Effector memory CD8-positive, alpha-beta T cell (primary cell): ENCODE measurements around the gene HBA2.
"Not testable (repeated sequence)": the region's sequence is repeated elsewhere in the genome, so short reads cannot be mapped to it uniquely, and the experiment has no call there.

Experiments used
- ATAC-seq: fragments of 150-1000 bp; cut with Tn5 transposase; replicated peaks from 2 replicates; pipeline ENCODE4 v1.10.0; 2021; ENCODE audit warnings: mild to moderate bottlenecking, moderate library complexity
- DNase-seq, 3 experiments: peaks; one replicate each; pipeline ENCODE4 v3.0.0; 2021
- H3K27ac Mint-ChIP-seq, 2 donors: one replicate each; pipeline ENCODE4 v1.8.0; 2022; ENCODE audit warnings: mild to moderate bottlenecking in 2 of 2, mixed read lengths in 2 of 2, moderate library complexity in 2 of 2
- H3K27me3 Mint-ChIP-seq, 2 donors: one replicate each; pipeline ENCODE4 v1.8.0; 2022; ENCODE audit warnings: mixed read lengths in 2 of 2
- H3K36me3 Mint-ChIP-seq: one replicate; pipeline ENCODE4 v1.8.0; 2022; ENCODE audit warnings: mild to moderate bottlenecking, moderate library complexity, mixed read lengths; ENCODE audit not compliant: insufficient read depth
- H3K4me1 Mint-ChIP-seq, 2 donors: one replicate each; pipeline ENCODE4 v1.8.0; 2022; ENCODE audit warnings: low read depth in 2 of 2, mixed read lengths in 2 of 2
- H3K4me3 Mint-ChIP-seq, 2 donors: one replicate each; pipeline ENCODE4 v1.8.0; 2022; ENCODE audit warnings: mild to moderate bottlenecking in 2 of 2, mixed read lengths in 2 of 2, moderate library complexity in 2 of 2
- H3K9me3 Mint-ChIP-seq, 2 donors: one replicate each; pipeline ENCODE4 v1.8.0; 2022; ENCODE audit warnings: mixed read lengths in 2 of 2
- total RNA-seq, 9 experiments: gene quantifications; one replicate each; lab custom pipeline; 2026; lab: John Stamatoyannopoulos, UW

HBA2 gene
- total RNA-seq, result 0 to 3.4 (median 0) reads per million in 9 experiments

DNA sequence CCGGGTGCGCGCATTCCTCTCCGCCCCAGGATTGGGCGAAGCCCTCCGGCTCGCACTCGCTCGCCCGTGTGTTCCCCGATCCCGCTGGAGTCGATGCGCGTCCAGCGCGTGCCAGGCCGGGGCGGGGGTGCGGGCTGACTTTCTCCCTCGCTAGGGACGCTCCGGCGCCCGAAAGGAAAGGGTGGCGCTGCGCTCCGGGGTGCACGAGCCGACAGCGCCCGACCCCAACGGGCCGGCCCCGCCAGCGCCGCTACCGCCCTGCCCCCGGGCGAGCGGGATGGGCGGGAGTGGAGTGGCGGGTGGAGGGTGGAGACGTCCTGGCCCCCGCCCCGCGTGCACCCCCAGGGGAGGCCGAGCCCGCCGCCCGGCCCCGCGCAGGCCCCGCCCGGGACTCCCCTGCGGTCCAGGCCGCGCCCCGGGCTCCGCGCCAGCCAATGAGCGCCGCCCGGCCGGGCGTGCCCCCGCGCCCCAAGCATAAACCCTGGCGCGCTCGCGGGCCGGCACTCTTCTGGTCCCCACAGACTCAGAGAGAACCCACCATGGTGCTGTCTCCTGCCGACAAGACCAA is at the start of gene HBA2:
Gene HBA2 (plus strand): TSS at position 503 of the 568 bp plus-strand sequence. CDS start 37 bp downstream, at position 540.
- H3K36me3 Mint-ChIP-seq, H3K4me1 Mint-ChIP-seq, H3K9me3 Mint-ChIP-seq, DNase-seq, H3K27ac Mint-ChIP-seq: not testable (repeated sequence)
- ATAC-seq, result peak; percentile 53
- Mint-ChIP-seq H3K27me3 (peaks cover 60 to 81% of the 10 kb centered on the region in 2 donors), H3K4me3 (peak within 1 kb of the TSS; percentile 47 to 59)

DNA sequence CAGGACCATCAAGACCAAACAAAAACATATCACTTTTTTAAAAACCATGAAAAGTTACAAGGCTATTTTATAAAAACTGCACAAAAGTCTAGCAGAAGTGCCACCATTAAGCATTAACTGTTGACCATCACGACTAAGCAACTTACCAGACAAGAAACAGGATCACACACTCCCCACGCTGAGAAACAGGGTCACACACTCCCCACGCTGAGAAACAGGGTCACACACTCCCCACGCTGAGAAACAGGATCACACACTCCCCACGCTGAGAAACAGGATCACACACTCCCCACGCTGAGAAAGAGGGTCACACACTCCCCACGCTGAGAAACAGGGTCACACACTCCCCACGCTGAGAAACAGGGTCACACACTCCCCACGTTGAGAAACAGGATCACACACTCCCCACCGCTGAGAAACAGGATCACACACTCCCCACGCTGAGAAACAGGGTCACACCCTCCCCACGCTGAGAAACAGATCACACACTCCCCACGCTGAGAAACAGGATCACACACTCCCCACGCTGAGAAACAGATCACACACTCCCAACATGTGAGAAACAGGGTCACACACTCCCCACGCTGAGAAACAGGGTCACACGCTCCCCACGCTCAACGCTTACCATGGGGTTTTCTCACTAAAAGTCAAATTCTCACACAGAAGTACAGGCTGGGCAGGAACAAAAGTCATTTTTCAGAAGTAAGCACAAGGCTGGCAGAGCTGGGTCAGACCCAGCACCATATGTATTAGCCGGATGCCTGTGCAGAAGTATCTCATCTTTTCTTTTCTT is 48.9 kb upstream of the HBA2 start:
- peak; percentile 9 to 18 (median 15) for DNase-seq
- Mint-ChIP-seq H3K4me1 (peaks cover 22 to 23% of the 10 kb centered on the region in 2 donors), H3K4me3 (peak overlapping the region; percentile 59 to 67), H3K27ac (peak overlapping the region; percentile 93 to 94)
- not testable (repeated sequence) for H3K9me3 Mint-ChIP-seq, H3K27me3 Mint-ChIP-seq, H3K36me3 Mint-ChIP-seq
- peak; percentile 91 for ATAC-seq

DNA sequence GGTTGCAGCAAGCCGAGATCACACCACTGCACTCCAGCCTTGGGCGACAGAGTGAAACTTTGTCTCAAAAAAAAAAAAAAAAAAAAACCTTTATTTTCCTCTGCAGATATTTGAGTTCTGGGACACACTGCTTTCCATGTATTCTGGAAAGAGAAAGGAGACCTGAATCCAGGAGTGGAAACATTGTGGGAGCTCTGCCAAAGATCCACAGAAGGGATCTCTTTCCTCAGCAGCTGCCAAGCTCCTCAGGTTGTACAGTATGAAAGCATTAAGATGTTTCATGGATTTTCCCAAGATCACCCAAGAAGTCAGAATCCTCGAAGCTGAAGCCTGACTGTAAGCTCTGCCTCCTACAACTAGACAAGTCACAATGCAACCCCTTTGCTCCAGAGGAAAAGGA is 47.7 kb upstream of the HBA2 start:
- H3K4me1 Mint-ChIP-seq, result peaks cover 32 to 34% of the 10 kb centered on the region in 2 donors
- H3K27me3 Mint-ChIP-seq, result no peaks in the 10 kb centered on the region
- H3K9me3 Mint-ChIP-seq, result no peaks in the 10 kb centered on the region
- H3K36me3 Mint-ChIP-seq, result peaks cover 8% of the 10 kb centered on the region
- ATAC-seq, result no peak
- peak overlapping the region; percentile 93 to 94 for H3K27ac Mint-ChIP-seq
- no peak overlapping the region for H3K4me3 Mint-ChIP-seq
- no peak for DNase-seq

DNA sequence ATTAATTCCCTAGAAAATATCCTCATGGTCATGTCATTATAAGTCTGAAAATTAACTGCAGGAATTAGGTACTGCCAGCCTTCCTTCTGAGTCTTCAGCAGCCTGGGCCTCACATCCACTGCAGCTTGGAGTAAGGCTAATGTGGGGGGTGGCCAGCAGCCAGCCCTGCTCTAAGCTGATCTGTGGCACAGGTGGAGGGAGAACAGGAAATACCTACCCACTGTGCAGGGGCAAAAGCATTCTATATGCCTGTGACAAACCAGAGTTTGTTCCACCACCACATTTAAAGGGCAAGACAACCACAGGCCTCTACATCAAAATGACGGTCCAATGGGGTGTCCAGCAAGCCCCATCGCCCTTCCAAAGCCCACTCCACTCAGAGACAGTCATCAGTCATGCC is 43.6 kb upstream of the HBA2 start:
- peak overlapping the region; percentile 71 to 81 for H3K27ac Mint-ChIP-seq
- peaks cover 22 to 27% of the 10 kb centered on the region in 2 donors for H3K4me1 Mint-ChIP-seq
- ATAC-seq (peak; percentile 54), DNase-seq (no peak)
- no peaks in the 10 kb centered on the region for H3K9me3 Mint-ChIP-seq
- H3K36me3 Mint-ChIP-seq, result peaks cover 4% of the 10 kb centered on the region
- no peak overlapping the region for H3K4me3 Mint-ChIP-seq
- no peaks in the 10 kb centered on the region for H3K27me3 Mint-ChIP-seq

DNA sequence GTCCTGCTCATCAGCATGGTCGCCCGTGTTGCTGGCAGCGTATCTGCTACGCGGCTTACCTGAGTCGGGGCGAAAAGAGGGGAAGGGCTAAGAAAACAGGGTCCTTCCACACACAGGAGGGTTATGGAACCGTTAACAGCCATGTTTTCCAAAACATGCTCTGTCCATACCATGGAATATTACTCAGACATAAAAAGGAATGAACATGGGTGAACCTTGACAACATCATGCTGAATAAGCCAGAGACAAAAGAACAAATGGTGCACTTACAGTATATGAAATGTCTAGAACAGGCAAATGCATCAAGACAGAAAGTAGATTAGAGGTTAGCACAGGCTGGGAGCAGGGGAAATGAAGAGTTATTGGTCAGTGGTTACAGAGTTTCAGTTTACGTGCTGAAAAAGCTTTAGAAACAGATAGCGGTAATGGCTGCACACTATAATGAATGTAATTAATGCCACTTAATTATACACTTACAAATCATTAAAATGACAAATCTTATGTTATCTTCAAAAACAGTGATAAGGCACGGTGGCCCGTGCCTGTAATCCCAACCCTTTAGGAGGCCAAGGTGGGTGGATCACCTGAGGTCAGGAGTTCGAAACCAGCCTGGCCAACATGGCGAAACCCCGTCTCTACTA is 42.0 kb upstream of the HBA2 start:
- no peak for ATAC-seq
- H3K36me3 Mint-ChIP-seq, result peaks cover 3% of the 10 kb centered on the region
- H3K27me3 Mint-ChIP-seq, result no peaks in the 10 kb centered on the region
- H3K4me1 Mint-ChIP-seq, result peaks cover 19 to 21% of the 10 kb centered on the region in 2 donors
- H3K9me3 Mint-ChIP-seq, result no peaks in the 10 kb centered on the region
- H3K4me3 Mint-ChIP-seq, result no peak overlapping the region
- H3K27ac Mint-ChIP-seq, result peak overlapping the region in 1 of 2 donors; percentile 81
- DNase-seq, result no peak

DNA sequence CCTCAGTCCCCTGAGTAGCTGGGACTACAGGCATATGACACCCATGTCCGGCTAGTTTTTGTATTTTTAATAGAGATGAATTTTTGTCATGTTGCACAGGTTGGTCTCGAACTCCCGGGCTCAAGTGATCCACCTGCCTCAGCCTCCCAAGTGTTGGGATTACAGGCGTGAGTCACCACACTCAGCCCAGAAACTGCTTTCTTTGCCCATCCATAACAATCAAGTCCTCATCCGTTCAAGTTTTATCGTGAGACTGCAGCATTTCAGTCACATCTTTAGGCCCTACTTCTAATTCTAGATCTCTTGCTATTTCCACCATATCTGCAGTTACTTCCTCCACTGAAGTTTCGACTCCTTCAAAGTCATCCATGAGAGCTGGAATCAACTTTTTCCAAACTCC is 40.6 kb upstream of the HBA2 start:
- no peak overlapping the region for H3K27ac Mint-ChIP-seq

DNA sequence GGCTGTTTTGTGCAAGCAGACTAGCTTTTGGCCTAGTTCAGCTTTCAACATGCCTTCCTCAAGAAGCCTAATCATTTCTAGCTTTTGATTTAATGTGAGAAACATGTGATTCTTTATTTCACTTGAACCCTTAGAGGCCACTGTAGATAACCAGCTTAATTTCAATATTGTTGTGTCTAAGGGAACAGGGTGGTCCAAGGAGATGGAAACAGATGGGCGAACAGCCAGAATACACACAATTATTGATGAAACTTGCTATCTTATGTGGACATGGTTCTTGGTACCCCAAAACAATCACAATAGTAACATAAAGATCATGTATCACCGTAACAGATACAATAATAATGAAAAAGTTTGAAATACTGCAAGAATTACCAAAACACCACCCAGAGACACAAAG is 39.0 kb upstream of the HBA2 start:
- ATAC-seq, result no peak
- Mint-ChIP-seq H3K4me3 (no peak overlapping the region), H3K4me1 (peaks cover 21 to 26% of the 10 kb centered on the region in 2 donors), H3K36me3 (peaks cover 7% of the 10 kb centered on the region), H3K27me3 (no peaks in the 10 kb centered on the region), H3K27ac (no peak overlapping the region), H3K9me3 (no peaks in the 10 kb centered on the region)
- DNase-seq, result no peak

More for the DNA sequence above, 40.6 kb upstream of the HBA2 start:
- no peak for ATAC-seq
- DNase-seq, result no peak
- Mint-ChIP-seq H3K4me3 (no peak overlapping the region), H3K27me3 (no peaks in the 10 kb centered on the region), H3K36me3 (peaks cover 3% of the 10 kb centered on the region), H3K9me3 (no peaks in the 10 kb centered on the region), H3K4me1 (peaks cover 18 to 23% of the 10 kb centered on the region in 2 donors)

DNA sequence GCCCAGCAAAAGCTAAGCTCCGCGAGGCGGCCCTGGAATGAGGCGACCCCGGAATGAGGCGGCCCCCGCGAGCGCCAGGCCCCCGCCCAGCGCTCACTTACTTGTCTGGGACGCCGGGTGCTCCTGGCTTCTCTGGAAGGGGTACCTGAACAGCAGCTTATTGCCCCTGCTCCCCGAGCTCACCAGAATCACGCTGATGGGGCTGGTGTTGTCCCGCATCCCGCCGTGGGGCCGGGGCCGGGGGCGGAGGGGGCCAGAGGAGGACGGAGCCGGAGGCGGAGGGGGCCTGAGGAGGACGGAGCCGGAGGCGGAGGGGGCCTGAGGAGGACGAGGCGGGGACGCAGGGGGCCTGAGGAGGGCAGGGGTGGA is 34.6 kb upstream of the HBA2 start:
- Mint-ChIP-seq H3K36me3 (peaks cover 17% of the 10 kb centered on the region), H3K27ac (peak overlapping the region; percentile 54 to 95), H3K4me1 (peaks cover 10 to 17% of the 10 kb centered on the region in 2 donors), H3K9me3 (no peaks in the 10 kb centered on the region), H3K27me3 (peaks cover 0 to 3% of the 10 kb centered on the region in 2 donors), H3K4me3 (peak overlapping the region; percentile 89 to 92)
- peak in 2 of 3 experiments; percentile 17 to 36 for DNase-seq
- ATAC-seq, result peak; percentile 28

DNA sequence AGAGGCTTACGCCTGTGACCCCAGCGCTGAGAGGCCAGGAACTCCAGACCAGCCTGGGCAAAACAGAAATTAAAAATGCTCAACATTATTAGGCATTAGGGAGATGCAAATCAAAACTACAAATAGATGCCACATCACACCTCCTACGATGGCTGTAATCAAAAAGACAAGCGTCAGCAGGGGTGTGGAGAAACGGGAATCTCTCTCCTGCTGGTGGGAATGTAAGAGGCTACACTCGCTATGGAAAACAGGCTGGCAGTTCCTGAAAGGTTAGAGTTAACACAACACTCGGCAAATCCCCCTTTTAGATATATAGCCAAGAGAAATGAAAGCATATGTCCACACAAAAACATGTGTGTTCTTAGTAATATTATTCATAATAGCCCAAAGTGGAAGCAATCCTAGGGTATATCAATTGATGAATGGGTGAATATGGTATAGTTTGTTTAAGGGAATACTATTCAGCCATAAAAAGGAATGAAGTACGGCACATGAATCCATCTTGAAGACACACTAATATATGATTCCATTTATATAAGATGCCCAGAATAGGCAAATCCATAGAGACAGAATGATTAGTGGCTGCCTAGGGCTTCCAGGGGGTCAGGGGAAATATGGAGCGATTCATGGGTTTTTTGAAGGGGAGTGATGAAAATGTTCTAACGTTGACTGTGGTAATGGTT is 32.4 kb upstream of the HBA2 start:
- Mint-ChIP-seq H3K9me3 (no peaks in the 10 kb centered on the region), H3K27me3 (peaks cover 13 to 22% of the 10 kb centered on the region in 2 donors), H3K36me3 (peaks cover 17% of the 10 kb centered on the region), H3K4me1 (peaks cover 9 to 16% of the 10 kb centered on the region in 2 donors), H3K4me3 (peak overlapping the region in 1 of 2 donors; percentile 67), H3K27ac (peak overlapping the region in 1 of 2 donors; percentile 41)
- DNase-seq (no peak), ATAC-seq (no peak)

DNA sequence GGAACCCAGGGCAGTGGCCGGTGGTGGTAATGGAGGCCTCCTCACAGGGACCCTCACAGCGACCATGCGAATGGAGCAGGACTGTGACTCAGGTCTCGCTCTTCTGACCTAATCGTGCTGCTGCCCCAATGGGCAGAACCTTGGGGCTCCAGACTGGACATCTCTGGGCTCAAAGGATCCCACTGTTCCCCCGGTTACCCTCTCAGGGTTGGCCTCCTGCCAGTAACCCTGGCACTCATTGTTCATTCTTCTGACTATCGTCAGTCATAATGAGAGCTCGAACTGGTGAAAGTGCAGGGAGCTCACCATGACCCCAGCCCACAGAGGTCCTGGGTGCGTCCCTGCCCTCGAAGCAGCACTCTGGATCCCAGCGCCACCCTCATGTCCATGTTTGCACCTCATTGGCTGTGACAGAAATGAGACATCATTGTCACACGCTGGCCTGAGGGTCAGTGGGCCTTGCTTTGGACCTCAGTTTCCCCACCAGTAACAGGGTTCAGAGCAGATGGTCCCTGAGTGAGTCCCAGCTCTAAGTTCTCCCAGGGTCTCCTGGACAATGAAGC is 30.2 kb upstream of the HBA2 start:
- no peak overlapping the region for H3K4me3 Mint-ChIP-seq
- peaks cover 6 to 10% of the 10 kb centered on the region in 2 donors for H3K4me1 Mint-ChIP-seq
- peaks cover 13 to 24% of the 10 kb centered on the region in 2 donors for H3K27me3 Mint-ChIP-seq
- no peak overlapping the region for H3K27ac Mint-ChIP-seq
- H3K9me3 Mint-ChIP-seq, result no peaks in the 10 kb centered on the region
- ATAC-seq (no peak), DNase-seq (no peak)
- H3K36me3 Mint-ChIP-seq, result peaks cover 17% of the 10 kb centered on the region

DNA sequence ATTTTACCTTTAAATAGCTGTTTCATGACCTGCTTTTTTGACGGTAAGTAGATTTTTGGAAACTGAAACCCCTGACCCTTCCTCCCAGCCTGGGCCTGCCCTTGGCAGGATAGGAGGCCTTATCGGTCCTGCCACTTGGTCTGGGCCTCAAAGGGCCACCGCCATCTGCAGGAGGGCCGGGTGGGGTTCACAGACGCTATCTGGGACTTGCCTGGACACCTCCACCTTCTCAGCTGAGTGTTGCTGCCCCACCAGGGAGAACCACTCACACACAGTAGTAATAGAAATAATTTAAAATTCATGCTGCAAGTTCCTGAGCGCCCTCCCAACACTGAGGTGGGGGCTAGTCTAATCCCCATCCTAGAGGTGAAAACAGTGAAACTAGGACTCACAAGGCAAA is 29.6 kb upstream of the HBA2 start:
- Mint-ChIP-seq H3K9me3 (no peaks in the 10 kb centered on the region), H3K27me3 (peaks cover 13 to 24% of the 10 kb centered on the region in 2 donors), H3K36me3 (peaks cover 17% of the 10 kb centered on the region), H3K27ac (no peak overlapping the region), H3K4me3 (no peak overlapping the region), H3K4me1 (peaks cover 4 to 10% of the 10 kb centered on the region in 2 donors)
- ATAC-seq (no peak), DNase-seq (no peak)

DNA sequence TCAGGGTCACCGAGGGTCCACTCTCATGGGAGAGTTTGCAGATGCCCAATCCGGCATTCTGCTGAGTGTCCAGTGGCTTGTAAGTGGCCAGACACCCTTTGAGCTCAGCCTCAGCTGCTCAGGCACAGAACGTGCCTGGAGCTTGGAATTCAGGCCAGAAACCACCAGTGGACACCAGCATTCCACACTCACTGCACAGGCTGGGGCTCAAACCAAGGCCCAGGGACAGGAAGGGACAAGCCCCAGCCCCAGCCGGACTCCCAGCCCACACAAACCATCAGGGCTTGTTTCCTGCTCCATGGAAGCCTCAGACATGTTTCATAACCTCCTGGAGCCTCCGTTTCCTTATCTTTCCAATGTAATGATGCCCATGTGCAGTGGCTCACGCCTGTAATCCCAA is 29.2 kb upstream of the HBA2 start:
- Mint-ChIP-seq H3K27me3 (peaks cover 13 to 26% of the 10 kb centered on the region in 2 donors), H3K4me3 (no peak overlapping the region), H3K36me3 (peaks cover 15% of the 10 kb centered on the region), H3K27ac (no peak overlapping the region), H3K4me1 (peaks cover 4 to 10% of the 10 kb centered on the region in 2 donors), H3K9me3 (no peaks in the 10 kb centered on the region)
- DNase-seq (no peak), ATAC-seq (no peak)

DNA sequence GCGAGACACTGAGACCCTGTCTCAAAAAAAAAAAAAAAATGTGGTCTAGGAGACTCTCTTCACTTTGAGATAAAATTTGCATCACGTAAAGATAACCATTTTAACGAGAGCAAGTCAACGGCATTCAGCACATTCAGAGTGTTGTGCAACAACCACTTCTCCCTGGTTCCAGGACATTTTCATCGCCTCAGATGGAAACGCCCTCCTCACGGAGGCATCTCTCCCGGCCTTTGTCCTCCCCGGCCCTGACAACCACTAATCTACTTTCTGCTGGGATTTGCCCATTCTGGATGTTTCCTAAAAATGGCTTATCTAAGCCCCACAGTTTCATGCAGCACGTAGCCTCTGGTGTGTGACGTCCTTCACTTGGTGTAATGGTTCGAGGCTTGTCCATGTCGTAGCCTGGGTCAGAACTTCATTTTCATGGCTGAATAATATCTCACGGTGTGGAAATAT is 27.9 kb upstream of the HBA2 start:
- no peak for DNase-seq
- Mint-ChIP-seq H3K9me3 (no peaks in the 10 kb centered on the region), H3K36me3 (peaks cover 5% of the 10 kb centered on the region), H3K4me3 (no peak overlapping the region), H3K27me3 (peaks cover 13 to 39% of the 10 kb centered on the region in 2 donors), H3K4me1 (peaks cover 0 to 3% of the 10 kb centered on the region in 2 donors), H3K27ac (no peak overlapping the region)
- ATAC-seq, result no peak
